HEK293T (cell line): ENCODE measurements around the gene KRTAP3-3.
"Not testable (repeated sequence)": the region's sequence is repeated elsewhere in the genome, so short reads cannot be mapped to it uniquely, and the experiment has no call there.

Source experiments
- ARNT ChIP-seq: fragments of 450-650 bp; IDR thresholded peaks from 2 replicates; pipeline ENCODE4 v1.6.1; 2017; ENCODE audit warnings: mild to moderate bottlenecking
- BHLHE40 ChIP-seq: fragments of 450-650 bp; IDR thresholded peaks from 2 replicates; pipeline ENCODE4 v1.6.1; 2016; ENCODE audit warnings: mild to moderate bottlenecking, moderate library complexity, borderline replicate concordance
- FOXA1 ChIP-seq: fragments of 450-650 bp; IDR thresholded peaks from 2 replicates; pipeline ENCODE4 v1.6.1; 2016; ENCODE audit warnings: mild to moderate bottlenecking
- FOXK2 ChIP-seq: fragments of 450-650 bp; IDR thresholded peaks from 2 replicates; pipeline ENCODE4 v1.6.1; 2016; ENCODE audit warnings: mild to moderate bottlenecking
- FOXM1 ChIP-seq: fragments of 450-650 bp; IDR thresholded peaks from 2 replicates; pipeline ENCODE4 v1.6.1; 2017; ENCODE audit warnings: mild to moderate bottlenecking, borderline replicate concordance
- HDGF ChIP-seq: fragments of 450-650 bp; IDR thresholded peaks from 2 replicates; pipeline ENCODE4 v1.6.1; 2017; ENCODE audit warnings: antibody characterized with exemption, borderline replicate concordance
- L3MBTL2 ChIP-seq: fragments of 450-650 bp; conservative IDR thresholded peaks from 2 replicates; pipeline ENCODE4 v1.6.1; 2016; ENCODE audit warnings: mild to moderate bottlenecking
- NFRKB ChIP-seq: fragments of 450-650 bp; IDR thresholded peaks from 2 replicates; pipeline ENCODE4 v1.6.1; 2016; ENCODE audit warnings: mild to moderate bottlenecking, moderate library complexity
- SP1 ChIP-seq: fragments of 450-650 bp; IDR thresholded peaks from 2 replicates; pipeline ENCODE4 v1.6.1; 2017
- SUZ12 ChIP-seq: fragments of 450-650 bp; IDR thresholded peaks from 2 replicates; pipeline ENCODE4 v1.6.1; 2016; ENCODE audit warnings: mild to moderate bottlenecking
- TARDBP ChIP-seq: fragments of 450-650 bp; IDR thresholded peaks from 2 replicates; pipeline ENCODE4 v1.6.1; 2016

DNA sequence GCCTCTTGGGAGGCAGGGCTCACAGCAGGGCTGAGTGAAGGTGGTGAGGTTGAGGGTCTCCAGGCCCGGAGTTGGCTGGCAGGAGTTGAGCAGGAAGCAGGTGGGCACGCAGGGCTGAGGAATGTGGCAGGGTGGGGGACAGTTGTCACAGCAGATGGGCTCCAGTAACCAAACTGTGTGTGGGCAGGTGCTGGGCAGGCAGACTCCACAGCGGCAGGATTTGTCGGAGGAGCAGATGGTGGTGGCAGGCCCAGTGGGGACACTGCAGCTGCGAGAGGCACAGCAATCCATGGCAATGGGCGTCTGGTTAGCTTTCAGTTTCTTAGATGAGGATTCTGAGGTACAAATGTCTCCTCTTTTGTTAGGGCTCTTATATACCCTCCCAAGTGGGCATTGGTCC is 5.6 kb upstream of the KRTAP3-3 start, which contains the start of gene KRTAP3-2:
- not testable (repeated sequence) for TF ChIP-seq ARNT, L3MBTL2, NFRKB, FOXK2, SP1, BHLHE40, SUZ12, TARDBP, FOXM1, FOXA1, HDGF
